CD4-positive, alpha-beta T cell treated with Interleukin-17A for 4 hours (primary cell): ENCODE data around the gene FAM177B.

Experiments used
- DNase-seq: peaks from one replicate; pipeline ENCODE4 v3.0.0-alpha.2; 2020; ENCODE audit warnings: mixed read lengths

Gene FAM177B

DNA sequence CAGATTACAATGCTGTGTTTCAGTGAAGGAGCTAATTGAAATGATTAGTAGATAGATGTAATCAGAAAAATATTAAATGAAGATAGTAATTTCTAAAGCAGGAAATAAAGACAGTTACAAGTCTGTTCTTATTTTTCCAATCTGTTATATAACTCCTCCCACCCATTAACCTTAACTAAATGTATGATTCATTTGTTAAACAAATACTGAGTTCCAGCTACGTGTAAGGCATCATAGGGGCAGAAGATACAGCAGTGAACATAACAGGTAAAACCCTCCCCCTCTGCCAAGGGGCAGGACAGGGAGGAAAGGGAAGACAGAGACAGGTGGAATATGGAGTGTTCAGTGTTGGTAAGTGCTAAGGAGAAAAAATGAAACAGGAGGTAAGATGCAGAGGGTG, at the start of gene FAM177B:
Gene FAM177B, plus strand, starts transcription at position 231 of the 400 bp plus-strand sequence. CDS start 9,344 bp downstream, outside the sequence.
- no peak for DNase-seq

DNA sequence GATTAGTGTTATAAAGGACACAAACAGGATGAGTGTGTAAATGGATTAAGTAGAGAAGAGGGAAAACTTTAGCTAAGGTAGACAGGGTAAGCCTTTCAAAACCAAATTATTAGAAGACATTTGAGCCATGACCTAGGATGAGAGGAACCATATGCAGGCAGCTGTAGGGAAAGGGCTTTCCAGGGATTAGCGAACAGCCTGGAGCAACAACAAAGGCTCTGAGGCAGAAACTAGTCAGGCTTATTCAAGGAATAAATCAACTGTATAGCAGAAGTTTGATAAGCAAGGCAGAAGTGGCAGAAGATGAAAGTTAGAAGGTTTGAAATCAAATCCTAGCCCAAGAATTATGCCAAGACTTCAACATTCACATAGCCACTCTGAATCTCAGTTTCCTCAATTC, 46.0 kb upstream of the FAM177B start:
- no peak for DNase-seq

- DNase-seq = no peak
These were observed 42.1 kb upstream of the FAM177B start for GRCh38 chr1:222694927-222695326.

GRCh38 chr1:222696741-222697140, 40.3 kb upstream of the FAM177B start:
- no peak for DNase-seq

GRCh38 chr1:222697203-222697602, 39.8 kb upstream of the FAM177B start:
- DNase-seq = no peak

GRCh38 chr1:222697826-222698225, 39.2 kb upstream of the FAM177B start:
- no peak for DNase-seq

- DNase-seq = no peak
These were observed 34.8 kb upstream of the FAM177B start for GRCh38 chr1:222702210-222702609.

DNA sequence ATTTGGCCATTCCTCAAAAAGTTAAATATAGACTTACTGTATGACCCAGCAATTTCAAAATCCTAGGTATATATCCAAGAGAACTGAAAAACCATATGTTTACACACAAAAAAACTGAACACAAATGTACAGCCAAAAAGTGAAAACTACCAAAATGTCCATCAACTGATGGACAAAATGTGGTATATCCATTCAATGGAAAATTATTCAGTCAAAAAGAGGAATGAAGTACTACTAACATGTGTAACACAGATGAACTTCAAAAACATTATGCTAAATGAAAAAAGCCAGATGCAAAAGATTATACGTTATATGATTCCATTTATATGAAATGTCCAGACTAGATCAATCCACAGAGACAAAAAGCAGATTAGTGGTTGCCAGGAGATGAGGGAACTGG, 32.7 kb upstream of the FAM177B start:
- no peak for DNase-seq

DNA sequence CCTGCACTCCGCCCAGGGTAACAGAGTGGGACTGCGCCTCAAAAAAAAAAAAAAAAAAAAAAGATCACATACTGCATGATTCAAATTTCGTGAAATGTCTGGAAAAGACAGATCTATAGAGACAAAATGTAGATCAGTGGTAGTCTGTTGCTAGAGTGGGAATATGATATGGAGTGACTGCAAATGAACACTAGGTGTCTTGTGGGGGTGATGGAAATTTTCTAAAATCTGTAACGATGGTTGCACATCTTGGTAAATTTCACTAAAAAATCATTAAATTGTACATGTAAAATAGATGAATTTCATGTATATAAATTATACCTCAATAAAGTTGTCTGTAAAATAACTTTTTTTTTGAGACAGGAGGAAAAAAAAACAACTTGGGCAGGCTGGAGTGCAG, 30.2 kb upstream of the FAM177B start:
- no peak for DNase-seq

GRCh38 chr1:222709700-222710153, 27.3 kb upstream of the FAM177B start:
- DNase-seq = no peak

- peak; percentile 73 for DNase-seq
These were observed 25.4 kb upstream of the FAM177B start for GRCh38 chr1:222711319-222712252.

DNA sequence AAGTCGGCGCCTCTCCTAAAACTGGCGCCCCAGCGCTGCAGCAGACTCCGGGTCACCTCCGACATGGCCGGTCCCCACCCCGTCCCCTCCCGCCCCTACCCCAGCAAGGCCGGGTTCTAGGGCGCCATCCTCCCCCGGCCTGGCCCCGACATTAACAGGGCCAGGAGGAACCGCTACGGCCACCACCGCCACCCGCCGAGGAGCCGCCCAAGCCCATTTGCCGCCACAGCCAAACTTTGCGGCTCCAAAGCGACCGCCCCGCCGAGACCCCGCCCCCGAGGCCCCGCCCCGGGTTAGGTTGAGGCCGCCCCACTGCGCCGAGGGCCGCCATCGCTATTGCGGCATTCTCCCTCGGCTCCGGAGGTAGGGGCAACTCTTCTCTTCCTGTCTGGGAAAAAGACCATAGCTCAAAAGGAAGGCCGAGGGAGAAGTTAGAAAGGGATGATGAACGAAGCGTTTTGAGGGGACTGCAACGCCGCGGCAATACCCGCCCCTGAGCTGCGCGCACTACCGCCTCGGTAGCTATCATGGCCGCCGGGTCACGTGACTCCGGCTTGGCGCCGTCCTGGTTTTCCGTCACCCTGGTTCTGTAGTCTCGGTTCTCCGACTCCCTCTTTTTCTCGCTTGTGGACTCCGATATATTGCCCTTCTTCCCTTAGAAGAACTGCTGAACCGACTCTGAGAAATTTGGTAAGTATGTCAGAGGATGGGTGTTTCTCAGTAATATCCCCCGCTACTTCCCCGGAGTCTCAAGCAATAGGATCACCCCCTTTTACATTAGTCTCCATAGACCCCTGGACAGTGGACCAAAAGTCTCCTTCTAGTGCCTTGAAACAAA, 24.5 kb upstream of the FAM177B start, which contains the start of the genes AIDA and BROX:
Gene AIDA, minus strand, starts transcription at position 239 of the 838 bp plus-strand sequence. Its CDS starts 174 bp downstream, at position 65.
Gene BROX, plus strand, starts transcription at position 312 of the 838 bp plus-strand sequence. CDS start 3,136 bp downstream, outside the sequence.
- peak; percentile 98 for DNase-seq

GRCh38 chr1:222713091-222713961, 23.7 kb upstream of the FAM177B start:
- peak; percentile 95 for DNase-seq

- DNase-seq = no peak
These were observed 20.6 kb upstream of the FAM177B start for GRCh38 chr1:222716393-222716792.

- DNase-seq = no peak
These were observed 8.3 kb upstream of the FAM177B start for GRCh38 chr1:222728746-222729145.

DNA sequence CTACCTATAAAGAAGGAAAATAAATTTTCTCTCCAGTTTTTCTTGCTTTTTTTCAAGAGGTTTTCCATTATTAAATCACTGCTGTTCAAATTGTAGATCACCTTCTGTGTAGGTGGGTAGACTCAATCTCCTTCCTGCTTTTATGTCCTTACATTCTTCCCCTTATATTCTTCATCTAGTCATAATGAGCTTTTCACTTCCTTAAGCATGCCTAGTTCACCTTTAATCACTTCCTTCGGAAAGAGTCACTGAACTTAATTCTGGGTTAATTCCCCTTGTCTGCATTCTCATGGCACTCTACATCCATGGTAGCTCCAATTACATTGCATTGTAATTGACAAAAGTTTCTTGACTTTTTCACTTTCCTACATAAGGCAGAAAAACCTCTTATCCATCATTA, 6.1 kb upstream of the FAM177B start:
- no peak for DNase-seq

- no peak for DNase-seq
These were observed 4.5 kb upstream of the FAM177B start for GRCh38 chr1:222732216-222733159.

DNA sequence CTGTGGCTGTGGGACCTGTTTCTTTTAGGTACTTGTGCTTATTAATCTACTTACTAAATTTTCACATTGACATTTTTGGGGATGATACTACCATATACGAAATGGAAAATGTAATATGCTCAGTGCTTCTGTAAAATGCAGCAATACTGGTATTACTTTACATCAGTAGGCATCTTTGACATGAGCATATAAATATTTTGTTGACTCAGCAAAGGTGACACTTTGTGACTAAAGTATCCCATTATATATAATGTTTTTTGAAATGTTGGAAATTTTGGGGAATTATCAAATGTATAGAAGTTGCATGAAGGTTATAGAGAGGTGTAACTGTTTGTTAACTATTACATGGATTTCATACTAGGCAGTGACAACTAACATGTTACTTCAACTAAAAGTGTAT, 2.3 kb upstream of the FAM177B start:
- no peak for DNase-seq

DNA sequence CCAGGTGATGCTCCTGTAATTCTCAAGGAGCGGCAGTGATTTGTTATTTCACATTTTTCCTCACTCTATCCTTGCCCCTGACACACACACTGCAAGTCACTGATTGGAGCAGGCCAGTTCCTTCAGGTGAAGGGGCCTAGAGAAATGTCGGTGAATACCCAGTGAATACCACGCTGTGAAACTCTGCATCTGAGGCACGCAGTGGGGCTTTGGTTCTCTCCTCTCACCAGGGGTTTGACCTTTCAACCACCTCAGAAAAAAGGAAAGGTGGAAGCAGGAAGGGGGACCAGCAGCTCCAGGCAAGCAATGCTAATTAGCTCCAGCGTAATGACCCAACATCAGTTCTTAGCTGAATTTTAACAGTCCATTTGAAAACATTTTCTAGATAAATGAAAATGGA, 532 bp upstream of the FAM177B start:
- no peak for DNase-seq

DNA sequence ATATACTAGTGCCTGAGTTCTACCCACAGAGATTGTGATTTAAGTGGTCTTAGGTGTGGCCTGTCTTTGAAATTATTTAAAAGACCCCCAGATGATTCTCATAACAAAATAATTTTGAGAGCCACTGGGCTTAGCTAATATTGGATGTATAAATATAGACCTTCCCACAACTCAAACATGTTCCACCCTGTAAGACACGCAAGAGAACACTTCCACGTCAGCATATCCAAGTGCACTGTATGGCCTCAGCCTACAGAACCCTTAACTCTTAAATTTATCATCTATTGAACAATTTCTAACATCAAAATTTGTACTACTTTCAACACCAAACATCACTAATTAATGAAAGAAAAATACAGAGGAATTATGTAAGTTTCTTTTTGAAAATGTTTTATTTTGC, 2.5 kb downstream of the FAM177B start:
- no peak for DNase-seq

DNA sequence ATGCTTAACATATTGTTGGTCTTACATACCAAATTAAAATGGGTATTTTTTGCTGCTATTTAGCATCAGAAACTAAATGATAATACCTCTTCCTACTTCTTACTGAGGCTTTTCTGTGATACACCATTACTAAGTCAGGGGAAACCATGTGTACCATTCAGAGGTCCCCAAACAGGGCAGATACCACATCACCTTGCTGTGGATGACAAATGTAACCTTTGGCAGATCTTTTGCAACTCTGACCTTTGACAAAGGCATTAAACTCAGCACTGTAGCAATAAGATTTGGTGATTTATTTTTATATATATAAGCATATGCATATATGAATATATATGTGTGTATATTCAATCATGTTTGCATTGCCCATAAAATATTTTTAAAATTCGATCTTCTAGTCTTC, 2.9 kb downstream of the FAM177B start:
- no peak for DNase-seq
